Measurements from ENCODE around the gene CCDC85C.

Gene CCDC85C

DNA sequence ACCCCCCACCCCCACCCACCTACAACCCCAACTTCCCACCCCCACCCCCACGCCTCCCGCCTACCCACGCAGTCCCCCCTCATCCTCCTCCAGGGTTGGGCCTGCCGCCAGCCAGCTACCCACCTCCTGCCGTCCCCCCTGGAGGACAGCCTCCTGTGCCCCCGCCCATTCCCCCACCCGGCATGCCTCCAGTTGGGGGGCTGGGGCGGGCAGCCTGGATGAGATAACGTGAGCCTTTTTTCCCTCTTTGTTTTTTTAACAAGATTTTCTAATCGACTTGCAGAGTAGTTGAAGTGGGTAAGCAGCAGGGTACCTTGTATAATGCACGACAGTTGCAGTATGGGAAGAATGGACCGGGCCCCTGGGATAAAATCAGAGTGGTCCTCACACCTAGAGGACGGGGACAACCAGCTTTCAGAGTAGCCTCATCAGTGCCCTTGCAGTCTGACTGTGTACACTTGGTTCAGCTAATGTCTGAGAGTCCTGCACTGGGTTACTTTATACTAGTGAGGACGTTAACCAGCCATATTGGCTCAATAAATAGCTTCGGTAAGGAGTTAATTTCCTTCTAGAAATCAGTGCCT, 93.4 kb downstream of the CCDC85C start:
- no peak for DNase-seq (ENCODE audit: low read depth)

DNA sequence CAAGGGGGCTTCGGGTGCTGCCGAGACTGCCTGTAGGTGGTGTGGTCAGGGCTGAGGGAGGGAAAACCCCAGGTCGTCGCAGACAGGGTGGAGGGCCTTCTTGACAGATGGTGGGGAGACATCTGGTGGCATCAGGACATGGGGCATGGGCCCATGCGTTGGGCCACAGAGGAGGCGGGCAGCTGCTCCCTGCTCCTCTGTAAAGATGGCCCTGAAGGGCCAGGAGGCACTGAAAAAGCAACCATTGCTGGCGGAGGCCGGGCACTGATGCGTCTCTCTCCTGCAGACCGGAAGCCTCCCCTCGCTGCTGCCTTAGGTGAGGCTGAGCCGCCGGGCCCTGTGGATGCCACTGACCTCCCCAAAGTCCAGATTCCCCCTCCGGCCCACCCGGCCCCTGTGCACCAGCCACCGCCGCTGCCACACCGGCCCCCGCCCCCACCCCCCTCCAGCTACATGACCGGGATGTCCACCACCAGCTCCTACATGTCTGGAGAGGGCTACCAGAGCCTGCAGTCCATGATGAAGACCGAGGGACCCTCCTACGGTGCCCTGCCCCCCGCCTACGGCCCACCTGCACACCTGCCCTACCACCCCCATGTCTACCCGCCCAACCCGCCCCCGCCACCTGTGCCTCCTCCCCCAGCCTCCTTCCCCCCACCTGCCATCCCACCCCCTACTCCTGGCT, 94.0 kb downstream of the CCDC85C start:
- no peak for DNase-seq (ENCODE audit: low read depth)

DNA sequence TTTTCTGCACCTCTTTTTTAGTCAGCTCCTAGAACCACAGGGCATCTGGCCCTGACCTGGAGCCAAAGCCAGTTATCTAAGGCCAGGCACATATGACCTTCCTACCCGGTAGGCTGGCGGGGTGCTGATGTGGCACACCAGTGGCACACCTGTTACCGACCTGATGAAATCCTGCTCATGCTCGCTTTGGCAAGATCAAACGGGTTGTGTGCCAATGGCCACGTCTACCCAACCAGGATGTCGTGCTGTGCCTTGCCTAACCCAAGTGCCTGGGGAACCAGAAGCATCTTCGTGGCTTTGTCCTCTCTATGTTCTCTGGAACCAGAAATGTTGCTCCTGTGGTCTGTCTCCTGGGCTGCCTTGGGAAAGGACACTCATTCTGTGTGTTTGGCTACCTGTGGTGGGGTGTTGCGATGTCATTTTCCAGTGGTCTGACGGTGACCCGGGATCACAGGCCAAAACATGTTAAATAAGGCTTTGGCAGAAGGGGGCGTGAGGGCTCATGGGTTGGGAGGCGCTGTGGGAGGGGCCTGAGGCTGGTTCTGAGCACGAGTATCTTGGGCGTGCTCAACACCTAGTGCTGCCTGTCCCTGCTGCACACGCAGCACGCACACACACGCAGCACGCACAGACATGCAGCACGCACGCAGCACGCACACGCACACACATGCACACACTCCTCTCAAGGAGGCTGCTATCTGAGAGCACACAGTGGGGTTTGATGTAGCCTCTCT, 94.9 kb downstream of the CCDC85C start:
- DNase-seq (ENCODE audit: low read depth): no peak

DNA sequence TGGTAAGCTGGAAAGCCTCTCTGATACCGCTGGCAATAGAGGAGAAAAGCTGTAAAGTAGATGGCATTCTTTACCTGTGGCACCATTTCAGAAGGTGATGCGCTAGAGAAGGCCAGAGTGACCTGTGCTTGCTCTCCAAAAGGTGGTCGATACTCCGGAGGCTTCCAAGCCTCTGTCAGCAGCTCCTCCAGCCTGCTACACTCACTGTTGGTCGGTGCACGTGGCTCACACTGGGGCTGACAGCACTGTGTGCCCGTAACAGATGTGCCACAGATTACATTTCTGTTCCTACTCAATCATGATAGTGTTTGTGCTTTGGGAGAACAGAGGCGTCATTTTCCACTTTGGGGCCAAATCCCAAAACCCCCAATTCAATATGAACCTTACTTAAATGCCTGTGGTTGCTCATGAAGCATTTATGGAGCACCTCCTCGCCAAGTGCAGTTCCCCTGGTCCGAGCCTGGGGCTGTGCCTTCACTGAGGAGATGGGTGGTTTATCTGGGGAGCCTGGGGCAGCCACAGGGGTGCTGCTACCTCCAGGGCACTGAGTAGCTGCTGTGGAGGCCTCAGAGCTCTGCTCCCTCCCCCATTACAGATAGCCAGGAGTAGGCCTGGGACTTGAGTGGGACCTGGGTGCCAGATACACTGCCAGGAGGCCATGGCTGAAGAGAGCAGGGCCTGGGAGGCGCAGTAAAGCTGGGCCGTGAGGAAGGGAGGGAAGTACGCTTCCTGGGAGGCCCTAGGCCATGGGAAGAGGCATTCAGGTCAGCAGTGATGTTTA, 96.0 kb downstream of the CCDC85C start:
- no peak for DNase-seq (ENCODE audit: low read depth)

DNA sequence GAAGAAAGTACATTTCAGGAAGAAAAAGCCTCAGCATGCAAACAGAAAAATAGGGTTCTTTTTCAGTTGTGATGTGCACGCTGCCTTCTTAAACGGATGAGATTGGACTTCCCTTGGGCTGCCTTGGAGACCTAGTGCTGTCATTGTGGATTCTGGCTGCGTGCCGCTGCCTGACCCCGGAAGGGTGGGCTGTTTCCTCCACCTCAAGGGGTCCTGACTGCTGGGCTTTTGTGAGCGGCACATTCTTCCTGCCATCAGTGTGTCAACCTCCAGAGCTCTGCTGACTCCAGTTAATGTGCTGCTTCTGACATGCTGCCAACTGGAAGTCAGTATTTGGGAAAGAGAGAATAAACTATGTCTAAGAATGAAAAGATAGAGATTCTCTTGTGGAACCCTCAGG, 97.7 kb downstream of the CCDC85C start:
- DNase-seq (ENCODE audit: low read depth): no peak

DNA sequence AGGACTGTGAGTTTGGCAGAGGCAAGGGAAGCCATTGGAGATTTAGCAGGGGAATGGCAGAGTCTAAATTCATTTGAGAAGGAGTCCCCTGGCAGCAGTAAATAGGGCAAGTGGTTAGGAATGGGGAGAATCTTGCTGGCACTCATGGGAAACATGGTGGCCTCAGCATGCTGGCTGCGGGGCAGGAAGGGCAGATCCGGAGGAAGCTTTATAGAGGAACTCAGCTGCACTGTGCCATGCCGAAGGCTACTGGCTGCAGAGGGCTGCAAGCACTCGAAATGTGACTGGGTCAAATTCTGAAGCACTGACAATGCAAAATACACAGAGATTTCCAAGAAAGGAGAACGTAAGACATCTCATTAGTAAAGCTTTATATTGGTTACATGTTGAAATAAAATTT, 98.9 kb downstream of the CCDC85C start:
- no peak for DNase-seq (ENCODE audit: low read depth)

DNA sequence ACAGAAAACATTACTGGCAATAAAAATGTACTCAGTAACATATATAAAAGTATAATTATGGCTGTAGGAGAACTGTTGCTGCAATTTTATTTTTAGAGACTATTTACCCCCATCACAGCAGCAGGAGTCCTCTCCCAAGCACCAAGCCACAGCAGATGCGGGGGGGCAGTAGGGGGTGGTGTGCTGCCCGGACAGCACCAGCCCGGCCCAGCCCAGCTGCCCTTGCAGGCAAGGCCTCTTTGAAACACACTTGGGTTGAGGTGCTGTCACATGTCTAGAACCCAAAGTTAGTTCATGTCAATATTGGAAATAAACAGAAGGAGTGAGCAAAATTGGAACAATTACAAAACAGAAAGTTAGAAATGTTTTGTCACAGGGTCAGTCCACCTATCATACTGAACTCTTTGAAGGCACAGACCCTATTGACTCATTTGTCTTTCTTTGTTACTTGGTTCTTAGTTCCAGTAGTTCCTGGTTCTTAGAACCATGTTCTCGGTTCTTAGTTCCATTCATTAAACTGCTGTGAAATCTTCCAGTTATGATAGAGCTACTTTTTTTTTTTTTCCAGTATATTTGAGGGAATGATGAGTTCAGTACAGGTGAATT, 100.1 kb downstream of the CCDC85C start:
- DNase-seq (ENCODE audit: low read depth): no peak

DNA sequence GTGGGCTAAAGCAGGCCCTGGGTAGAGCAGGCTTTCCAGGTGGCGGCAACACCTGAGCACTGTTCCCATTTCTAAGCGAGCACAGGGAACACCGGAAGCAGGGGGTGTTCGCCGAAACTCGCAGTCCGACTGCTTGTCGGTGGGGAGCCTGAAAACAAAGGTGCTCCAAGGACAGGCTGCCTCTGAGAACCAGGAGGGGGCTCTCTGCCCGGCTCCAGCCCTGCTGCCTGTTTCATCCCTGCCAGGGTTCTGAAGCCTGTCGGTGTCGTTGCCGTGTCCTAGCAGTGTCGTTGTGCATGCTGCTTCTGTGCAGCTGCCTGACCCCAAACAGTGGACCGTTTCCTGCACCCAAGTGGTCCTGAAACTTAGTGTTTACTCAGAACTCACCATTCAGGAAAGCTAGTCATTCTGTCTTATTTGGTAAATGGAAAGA, 101.0 kb downstream of the CCDC85C start:
- no peak for DNase-seq (ENCODE audit: low read depth)

DNA sequence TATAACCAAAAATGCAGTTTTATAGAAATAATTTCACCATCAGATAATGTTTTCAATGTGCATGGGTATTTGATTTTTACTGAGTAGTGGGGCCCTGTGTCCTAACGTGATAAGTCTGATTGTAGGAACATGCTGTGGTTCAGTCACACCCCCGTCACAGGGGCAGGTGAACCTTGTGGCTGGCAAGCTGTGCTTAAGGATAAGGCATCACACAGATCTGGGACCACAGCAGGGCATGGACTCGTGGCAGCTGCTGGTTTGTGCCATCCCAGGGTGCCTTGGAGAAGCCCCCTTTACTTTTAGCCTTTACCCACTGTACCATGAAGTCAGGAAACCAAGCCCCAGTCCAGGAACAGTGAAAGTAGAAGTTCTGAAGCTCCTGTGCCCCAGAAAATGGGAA, 106.1 kb downstream of the CCDC85C start:
- no peak for DNase-seq (ENCODE audit: low read depth)

DNA sequence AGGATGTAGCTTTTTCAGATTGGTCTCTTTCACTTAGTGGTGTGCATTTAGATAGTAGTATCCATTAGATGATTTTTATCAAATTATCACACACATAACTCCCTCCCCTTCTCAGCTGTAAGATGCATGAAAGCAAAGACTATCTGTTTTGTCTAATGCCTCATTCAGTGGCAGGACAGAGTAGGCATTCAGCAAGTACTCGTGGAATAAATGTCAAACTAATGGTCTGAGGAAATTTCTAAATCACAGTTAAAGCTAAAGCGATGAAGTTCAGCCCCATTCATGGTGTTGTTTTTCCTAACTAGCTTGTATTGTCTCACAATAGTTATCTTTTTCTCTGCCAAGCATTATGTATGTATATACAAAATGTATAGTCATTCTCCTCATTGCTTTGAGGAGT, 106.7 kb downstream of the CCDC85C start:
- DNase-seq (ENCODE audit: low read depth): no peak

DNA sequence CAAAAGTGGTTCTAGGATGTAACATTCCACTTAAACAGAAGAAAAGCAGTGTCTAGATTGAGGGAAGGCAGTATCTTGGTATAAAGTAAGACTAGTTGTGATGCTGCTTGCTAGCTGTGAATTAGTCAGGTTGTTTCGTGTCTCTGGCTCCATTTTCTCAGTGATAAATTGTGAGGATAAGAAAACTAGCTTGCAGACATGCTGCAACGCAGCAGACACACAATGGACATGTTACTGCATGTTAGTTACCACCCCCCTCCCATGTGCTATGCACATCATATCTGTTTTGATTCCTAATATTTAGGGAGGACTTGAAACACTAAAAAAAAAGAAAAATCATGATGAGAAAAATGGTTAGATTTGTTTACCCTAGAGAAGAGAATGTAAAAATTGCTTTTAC, 119.9 kb downstream of the CCDC85C start:
- no peak for DNase-seq (ENCODE audit: low read depth)

DNA sequence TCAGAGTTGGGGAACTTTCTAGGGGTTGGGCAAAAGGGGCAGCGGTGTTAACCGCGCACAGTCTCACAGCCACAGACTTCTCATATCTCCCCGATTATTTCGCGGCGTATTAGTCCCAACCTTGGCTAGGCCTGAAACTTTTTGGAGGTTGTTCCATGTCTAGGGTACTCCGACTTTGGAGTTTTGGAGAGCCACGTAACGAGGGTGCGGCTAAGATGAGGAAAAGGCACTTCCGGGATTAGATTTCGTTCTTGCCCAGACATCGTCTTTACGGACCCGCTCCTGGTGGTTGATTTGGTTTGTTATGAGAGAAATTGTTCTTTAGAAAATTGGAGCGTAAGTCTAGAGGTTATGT, 122.3 kb downstream of the CCDC85C start:
- peak; percentile 51 for DNase-seq (ENCODE audit: low read depth)

DNA sequence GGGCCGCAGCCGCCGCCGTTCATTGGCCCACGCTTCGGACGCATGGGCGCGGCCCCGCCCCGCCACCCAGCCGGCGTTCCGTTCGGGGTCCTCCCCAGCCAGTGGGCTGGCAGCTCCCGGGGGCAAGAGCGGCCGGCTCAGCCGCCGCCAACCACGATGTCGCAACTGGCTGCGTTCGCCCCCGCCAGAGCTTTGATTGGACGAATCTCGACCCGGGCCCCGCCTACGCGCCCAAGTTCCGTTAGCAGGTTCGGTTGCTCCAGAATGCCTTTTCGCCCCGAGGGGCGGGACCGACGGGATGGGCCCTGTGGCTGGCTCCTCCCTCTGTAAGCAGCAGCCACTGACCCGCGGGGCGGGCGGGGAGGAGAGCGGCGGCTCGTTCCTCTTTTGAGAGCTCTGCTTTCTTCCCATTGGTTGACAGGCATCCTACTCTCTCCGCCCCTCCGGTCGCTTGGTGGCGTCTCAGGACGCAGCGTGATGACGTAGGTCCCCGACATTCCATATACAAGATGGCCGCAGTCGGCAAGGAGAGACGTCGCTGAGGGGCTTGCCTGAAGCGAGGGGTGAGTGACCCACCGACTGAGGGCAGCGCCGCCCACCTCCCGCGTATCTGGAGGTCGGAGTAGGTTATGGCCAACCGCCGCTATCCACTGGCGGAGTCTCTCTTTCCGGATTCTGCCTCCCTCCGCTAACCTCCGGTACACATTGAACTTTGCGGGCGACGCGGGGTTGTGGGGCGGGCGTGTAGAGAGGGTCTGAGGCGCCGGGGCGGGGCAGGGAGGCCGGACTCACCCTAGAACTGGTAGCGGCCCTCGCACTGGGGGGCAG, 122.9 kb downstream of the CCDC85C start, which contains the start of gene CCNK:
Gene CCNK, plus strand, starts transcription at position 493 of the 828 bp plus-strand sequence. CDS start 11,269 bp downstream, outside the sequence.
- peak; percentile 100 for DNase-seq (ENCODE audit: low read depth)

DNA sequence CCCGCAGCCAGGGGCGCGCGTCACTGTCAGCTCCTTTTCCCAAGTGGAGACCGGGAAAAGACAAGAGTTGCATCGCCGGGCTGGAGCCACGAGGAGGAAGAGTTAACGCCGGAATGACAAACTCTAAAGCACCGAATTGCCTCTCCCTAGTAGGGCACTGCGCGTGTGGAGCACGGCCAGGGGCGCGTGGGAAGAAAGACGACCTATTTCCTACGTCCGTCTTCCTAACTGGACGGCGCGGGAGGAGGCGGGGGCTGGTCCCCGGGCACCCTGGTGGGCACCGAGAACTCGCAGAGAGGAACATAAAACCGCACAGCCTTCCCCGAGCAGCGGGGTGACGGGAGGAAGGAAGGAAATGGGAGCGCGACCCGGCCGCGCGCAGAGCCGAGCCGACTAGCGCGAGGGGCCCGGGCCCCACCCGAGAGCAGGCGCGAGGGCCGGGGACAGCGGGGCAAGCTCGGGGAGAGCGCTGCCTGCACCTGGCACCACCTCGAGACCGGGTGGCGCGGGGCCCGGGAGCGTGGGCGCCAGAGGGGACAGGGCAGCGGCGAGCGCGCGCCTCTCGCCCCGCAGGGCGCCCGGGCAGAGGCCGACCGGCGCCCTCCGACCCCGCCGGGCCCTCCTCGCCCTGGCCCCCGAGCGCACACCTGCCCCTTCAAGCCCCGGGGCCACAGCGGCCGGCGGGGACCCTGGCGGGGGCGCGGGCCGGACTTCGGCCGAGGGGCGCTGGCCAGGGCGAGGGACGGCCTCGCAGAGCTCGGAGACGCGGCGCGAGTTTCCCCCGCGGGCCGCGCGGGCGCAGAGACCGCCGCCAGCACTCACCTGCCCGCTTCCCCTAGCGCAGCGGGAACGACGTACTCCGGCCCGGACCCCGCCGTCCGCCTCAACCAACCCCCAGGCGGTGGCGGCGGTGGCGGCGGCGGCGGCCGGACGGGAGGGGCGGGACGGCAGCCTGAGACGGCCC, 123.8 kb downstream of the CCDC85C start, which contains the start of gene SETD3:
Gene SETD3, minus strand, starts transcription at position 954 of the 964 bp plus-strand sequence. CDS start 15,054 bp downstream, outside the sequence.
- DNase-seq (ENCODE audit: low read depth): peak; percentile 64

DNA sequence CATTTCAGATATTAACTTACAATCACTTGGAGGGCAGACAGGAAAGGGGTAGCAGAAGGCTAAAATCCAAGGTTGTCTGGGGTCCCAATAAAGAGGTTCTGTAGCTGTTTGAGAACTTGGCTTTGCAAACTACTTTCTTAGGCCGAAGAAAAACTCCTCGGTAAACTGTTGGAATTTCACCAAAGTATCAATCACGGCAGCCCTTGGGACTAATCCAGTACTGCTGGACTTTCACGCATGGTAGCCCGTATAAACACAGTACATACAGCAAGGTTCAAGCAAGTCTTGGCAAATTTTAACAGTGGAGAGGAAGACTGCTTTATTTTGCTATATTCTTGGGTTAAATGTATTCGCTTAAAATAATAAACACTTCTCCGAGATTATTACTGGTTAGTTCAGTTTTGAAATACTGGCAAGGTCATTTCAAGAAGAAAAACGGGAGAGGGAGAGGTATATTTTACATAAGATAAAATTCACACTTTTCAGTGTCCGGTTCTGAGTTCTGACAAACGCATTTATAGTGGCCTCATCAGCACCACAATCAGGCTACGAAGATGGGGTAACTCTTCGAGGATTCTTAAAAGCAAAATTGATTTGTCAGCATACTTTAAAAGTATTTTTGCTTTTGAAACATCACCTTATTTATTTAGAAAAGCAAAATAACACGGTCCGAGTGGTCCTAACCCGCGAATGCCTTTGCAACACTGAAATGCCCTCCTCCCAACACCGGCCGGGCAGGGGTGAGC, 124.7 kb downstream of the CCDC85C start:
- DNase-seq (ENCODE audit: low read depth): peak; percentile 29

DNA sequence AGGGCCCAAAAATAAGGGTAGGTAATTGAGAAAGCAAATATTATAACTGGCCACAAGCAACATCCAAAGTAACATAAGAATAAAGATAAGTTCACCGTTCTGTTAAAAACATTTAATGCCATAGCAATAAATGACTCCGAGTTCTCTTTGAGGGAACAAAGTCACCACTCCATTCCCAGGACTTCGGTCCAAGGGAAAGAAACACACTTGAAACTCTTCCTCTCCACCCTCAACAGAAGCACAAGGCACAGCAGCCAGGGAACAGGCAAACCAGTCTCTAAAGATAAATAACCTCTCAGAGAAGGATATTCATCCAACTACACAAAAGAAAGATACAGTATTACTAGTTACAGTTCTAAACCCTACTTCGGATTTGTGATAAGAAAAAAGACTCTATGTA, 125.9 kb downstream of the CCDC85C start:
- DNase-seq (ENCODE audit: low read depth): no peak

DNA sequence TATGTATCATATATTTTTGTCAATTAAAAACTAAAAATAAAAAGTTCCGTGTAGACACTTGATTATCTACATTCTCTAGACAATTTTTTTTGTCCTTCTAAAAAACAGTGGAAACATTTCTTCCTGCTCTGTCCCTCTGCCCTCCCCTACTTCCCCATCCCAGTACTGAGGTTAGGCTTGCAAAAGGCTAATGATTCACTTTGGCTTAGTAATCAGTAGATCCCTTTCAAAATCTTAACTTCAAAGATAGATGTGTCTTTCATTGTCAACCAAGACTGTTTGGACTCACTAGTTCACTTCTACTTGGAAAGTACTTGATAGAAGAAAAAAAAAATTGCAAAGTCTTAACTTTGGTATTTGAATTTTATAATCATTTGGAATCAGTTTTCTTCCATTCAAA, 127.1 kb downstream of the CCDC85C start:
- peak; percentile 43 for DNase-seq (ENCODE audit: low read depth)

DNA sequence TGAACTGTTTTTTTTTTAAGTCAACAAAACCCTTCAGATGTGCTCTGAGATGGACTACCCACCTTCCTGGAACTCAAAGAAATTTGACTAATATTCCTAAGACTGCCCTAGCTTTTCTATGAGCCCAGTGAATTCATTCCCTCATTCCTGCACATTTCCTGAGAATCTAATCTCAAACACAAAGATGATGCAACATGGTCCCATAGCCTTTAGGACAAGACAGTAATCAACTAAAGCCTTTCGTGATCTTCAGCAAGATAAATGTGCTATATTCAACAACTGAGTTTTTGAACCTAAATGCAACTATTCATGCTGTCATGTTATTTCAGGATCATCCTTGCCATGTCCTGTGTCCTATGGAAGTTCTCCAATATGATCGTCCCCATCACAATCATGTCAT, 128.3 kb downstream of the CCDC85C start:
- no peak for DNase-seq (ENCODE audit: low read depth)

DNA sequence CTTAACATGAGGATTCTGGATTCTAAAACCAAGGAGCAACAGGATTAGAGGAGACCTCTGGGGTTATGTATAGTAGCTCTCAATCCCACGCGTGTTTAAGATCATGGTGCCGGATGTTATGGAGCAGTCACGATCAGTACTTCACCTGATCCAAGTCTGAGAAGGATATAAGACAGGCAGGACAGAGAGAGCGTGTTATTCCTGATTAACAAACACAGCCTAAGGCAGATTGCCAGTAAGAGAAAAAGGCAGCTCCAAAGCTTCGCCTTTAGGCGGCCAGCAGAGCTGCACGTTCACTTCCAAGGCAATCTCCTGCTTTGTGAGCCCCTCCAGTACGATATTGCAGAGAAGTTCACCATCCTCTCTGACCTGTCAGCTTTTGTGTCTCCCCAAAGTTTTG, 128.8 kb downstream of the CCDC85C start:
- DNase-seq (ENCODE audit: low read depth): peak; percentile 16

All from iris pigment epithelial cell (primary cell).